Smooth muscle cell (in vitro differentiated cells): ENCODE data around the gene CMTM8. TPM values are rescaled to one million over a fixed set of nuclear protein-coding genes. Genes with fewer than 3 reads are reported as not detected.

Source experiments
- DNase-seq: peaks from one replicate; lab custom pipeline; 2025; ENCODE audit not compliant: unreplicated experiment; lab: John Stamatoyannopoulos, UW
- H2AFZ ChIP-seq: fragments of 200-600 bp; sonication (generic); 2 replicates; pipeline ENCODE4 v1.6.0; 2016; ENCODE audit warnings: antibody characterized with exemption, low read depth, mild to moderate bottlenecking
- H3F3A ChIP-seq: fragments of 200-600 bp; sonication (generic); 2 replicates; pipeline ENCODE4 v1.6.0; 2017; ENCODE audit warnings: antibody characterized with exemption, low read depth
- H3K27ac ChIP-seq: fragments of 200-600 bp; sonication (generic); 2 replicates; pipeline ENCODE4 v1.5.1; 2016; ENCODE audit warnings: low read depth, mild to moderate bottlenecking
- H3K27me3 ChIP-seq: fragments of 200-600 bp; sonication (generic); 2 replicates; pipeline ENCODE4 v1.6.1; 2016; ENCODE audit warnings: low read depth, mild to moderate bottlenecking
- H3K36me3 ChIP-seq: fragments of 200-600 bp; sonication (generic); 2 replicates; pipeline ENCODE4 v1.5.1; 2016; ENCODE audit warnings: low read depth
- H3K4me1 ChIP-seq: fragments of 200-600 bp; sonication (generic); 2 replicates; pipeline ENCODE4 v1.5.1; 2016; ENCODE audit warnings: low read depth
- H3K4me2 ChIP-seq: fragments of 200-600 bp; sonication (generic); 2 replicates; pipeline ENCODE4 v1.6.0; 2016; ENCODE audit warnings: mild to moderate bottlenecking
- H3K4me3 ChIP-seq: fragments of 200-600 bp; sonication (generic); 2 replicates; pipeline ENCODE4 v1.5.1; 2016; ENCODE audit warnings: mild to moderate bottlenecking
- H3K79me2 ChIP-seq: fragments of 200-600 bp; sonication (generic); 2 replicates; pipeline ENCODE4 v1.6.0; 2016; ENCODE audit warnings: low read depth, mild to moderate bottlenecking
- H3K9ac ChIP-seq: fragments of 200-600 bp; sonication (generic); 2 replicates; pipeline ENCODE4 v1.6.0; 2016; ENCODE audit warnings: low read depth
- H3K9me3 ChIP-seq: fragments of 200-600 bp; sonication (generic); replicated peaks from 2 replicates; pipeline ENCODE4 v1.5.1; 2016; ENCODE audit warnings: low read depth
- H4K20me1 ChIP-seq: fragments of 200-600 bp; sonication (generic); 2 replicates; pipeline ENCODE4 v1.6.0; 2016; ENCODE audit warnings: low read depth
- WGBS: methylation state at CpG from one replicate; pipeline ENCODE4 v1.1.7; 2016; ENCODE audit warnings: low lambda C conversion rate; 5-methylcytosine and 5-hydroxymethylcytosine counted together
- polyA plus RNA-seq: library from polyadenylated mRNA; unstranded; fragments of >200 nt; fragmentation: Nextera tagmentation; extraction: Ambion mirVana; gene quantifications from 2 replicates; pipeline ENCODE4 v1.2.1, GENCODE V29; 2016
- total RNA-seq: library from RNA; depleted of rRNA; stranded (reverse); fragments of >200 nt; gene quantifications from 2 replicates; pipeline ENCODE4 v1.2.3, GENCODE V29; 2014
- TF ChIP-seq, protein P1 (sequence below): fragments of 200-600 bp; sonication (generic); IDR thresholded peaks from 2 replicates; pipeline ENCODE4 v1.5.1; 2017; ENCODE audit warnings: borderline replicate concordance, mild to moderate bottlenecking, antibody characterized with exemption; ENCODE audit not compliant: insufficient read depth, poor library complexity, severe bottlenecking

Gene CMTM8
- total and polyA plus RNA-seq, 2 experiments from 2014 or later = 1.9 TPM

DNA sequence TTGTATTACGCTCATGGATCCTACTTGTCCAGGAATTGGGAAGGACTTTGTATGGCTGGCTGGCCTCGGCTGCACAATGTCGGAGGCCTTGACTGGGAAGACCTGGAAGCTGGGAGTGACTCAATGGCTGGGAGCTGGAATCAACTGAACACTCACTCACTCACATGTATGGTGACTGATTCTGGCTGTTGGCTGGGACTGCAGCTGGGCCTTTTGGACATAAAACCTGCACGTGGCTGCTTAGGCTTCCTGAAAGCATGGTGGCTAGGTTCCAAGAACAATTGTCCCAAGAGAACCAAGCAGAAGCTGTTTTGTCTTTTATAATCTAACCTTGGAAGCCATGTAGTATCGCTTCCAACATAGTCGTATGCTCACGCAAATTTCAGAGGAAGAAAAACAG lies 38.0 kb upstream of the CMTM8 start:
- 86% methylated on average over 7 of the region's 7 CpGs for WGBS
- H3K36me3 ChIP-seq = no peaks in the 10 kb centered on the region
- TF ChIP-seq, protein P1, sequence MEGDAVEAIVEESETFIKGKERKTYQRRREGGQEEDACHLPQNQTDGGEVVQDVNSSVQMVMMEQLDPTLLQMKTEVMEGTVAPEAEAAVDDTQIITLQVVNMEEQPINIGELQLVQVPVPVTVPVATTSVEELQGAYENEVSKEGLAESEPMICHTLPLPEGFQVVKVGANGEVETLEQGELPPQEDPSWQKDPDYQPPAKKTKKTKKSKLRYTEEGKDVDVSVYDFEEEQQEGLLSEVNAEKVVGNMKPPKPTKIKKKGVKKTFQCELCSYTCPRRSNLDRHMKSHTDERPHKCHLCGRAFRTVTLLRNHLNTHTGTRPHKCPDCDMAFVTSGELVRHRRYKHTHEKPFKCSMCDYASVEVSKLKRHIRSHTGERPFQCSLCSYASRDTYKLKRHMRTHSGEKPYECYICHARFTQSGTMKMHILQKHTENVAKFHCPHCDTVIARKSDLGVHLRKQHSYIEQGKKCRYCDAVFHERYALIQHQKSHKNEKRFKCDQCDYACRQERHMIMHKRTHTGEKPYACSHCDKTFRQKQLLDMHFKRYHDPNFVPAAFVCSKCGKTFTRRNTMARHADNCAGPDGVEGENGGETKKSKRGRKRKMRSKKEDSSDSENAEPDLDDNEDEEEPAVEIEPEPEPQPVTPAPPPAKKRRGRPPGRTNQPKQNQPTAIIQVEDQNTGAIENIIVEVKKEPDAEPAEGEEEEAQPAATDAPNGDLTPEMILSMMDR = no peak
- H3K4me1 ChIP-seq = no peaks in the 10 kb centered on the region
- H4K20me1 ChIP-seq = no peaks in the 10 kb centered on the region
- H3K79me2 ChIP-seq = no peaks in the 10 kb centered on the region
- no peak for DNase-seq
- no peaks in the 10 kb centered on the region for H3K27me3 ChIP-seq
- no peak overlapping the region for H3K4me2 ChIP-seq
- no peaks in the 10 kb centered on the region for H3K9me3 ChIP-seq
- no peak overlapping the region for H2AFZ ChIP-seq
- no peak overlapping the region for H3K27ac ChIP-seq
- no peak overlapping the region for H3K9ac ChIP-seq
- no peaks in the 10 kb centered on the region for H3F3A ChIP-seq
- H3K4me3 ChIP-seq = no peak overlapping the region

DNA sequence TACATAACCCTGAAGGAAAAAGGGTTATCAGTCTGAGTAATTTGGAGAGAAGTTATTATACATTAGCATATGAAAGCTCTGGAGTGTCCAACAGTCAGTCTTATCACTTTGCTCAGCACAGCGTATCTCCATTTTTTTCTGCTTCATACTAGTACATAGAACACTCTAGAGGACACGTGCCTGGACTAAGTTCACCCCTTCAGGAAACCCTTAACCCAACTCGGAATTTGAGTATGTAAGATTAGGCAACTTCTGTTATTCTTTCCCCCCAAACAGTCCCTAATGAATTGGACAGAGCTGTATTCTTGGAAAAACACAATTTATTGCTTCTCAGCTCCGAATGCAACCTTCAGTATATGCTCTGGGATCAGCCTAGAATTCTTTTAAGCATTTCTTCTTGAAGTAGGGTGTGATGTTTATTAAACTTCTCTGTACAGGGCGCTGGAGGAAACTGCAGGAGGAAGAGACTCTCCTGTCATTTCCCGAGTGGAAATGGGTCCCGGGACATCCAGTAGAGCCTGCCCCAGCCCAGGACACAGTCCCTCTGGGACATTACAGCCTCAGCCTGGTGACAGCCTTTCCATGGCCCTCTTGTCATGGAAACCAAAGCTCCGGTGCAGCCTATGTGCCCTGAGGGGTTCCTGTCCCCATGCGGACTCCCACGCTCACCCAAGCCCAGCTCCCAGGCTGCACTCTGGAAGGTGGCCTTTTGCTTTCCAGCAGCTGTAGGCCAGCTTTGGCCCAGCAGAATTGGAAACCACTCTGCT lies 37.3 kb upstream of the CMTM8 start:
- Histone ChIP-seq H2AFZ (no peak overlapping the region), H3K9me3 (no peaks in the 10 kb centered on the region), H3K4me1 (no peaks in the 10 kb centered on the region), H3K79me2 (no peaks in the 10 kb centered on the region), H3K4me2 (no peak overlapping the region), H3F3A (no peaks in the 10 kb centered on the region), H3K27me3 (no peaks in the 10 kb centered on the region), H3K27ac (no peak overlapping the region), H4K20me1 (no peaks in the 10 kb centered on the region), H3K9ac (no peak overlapping the region), H3K36me3 (no peaks in the 10 kb centered on the region), H3K4me3 (no peak overlapping the region)
- no peak for DNase-seq
- WGBS = 95% methylated on average over 10 of the region's 10 CpGs
- TF ChIP-seq, protein P1 = no peak

DNA sequence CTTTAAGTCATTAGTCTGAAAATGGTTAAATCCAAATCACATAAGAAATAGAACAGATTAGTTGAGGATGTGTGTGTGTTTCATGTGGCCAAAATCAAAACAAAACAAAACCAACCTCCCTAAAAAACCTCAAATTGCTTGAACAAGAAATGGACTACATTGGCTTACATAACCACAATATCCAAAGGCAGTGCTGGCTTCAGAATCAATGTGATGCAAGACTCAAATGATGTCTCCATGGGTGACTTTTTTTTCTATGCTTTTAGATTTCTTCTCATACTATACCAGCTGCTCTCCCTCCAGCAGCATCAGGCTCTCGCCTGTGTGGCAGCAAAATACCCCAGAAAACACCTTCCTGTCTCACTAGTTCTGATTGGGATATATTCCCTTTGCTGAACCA lies 36.0 kb upstream of the CMTM8 start:
- Histone ChIP-seq H3K4me1 (no peaks in the 10 kb centered on the region), H3F3A (no peaks in the 10 kb centered on the region), H3K27ac (no peak overlapping the region), H3K9me3 (no peaks in the 10 kb centered on the region), H3K4me3 (no peak overlapping the region), H3K27me3 (no peaks in the 10 kb centered on the region), H3K4me2 (no peak overlapping the region), H2AFZ (no peak overlapping the region), H3K79me2 (no peaks in the 10 kb centered on the region), H4K20me1 (no peaks in the 10 kb centered on the region), H3K36me3 (no peaks in the 10 kb centered on the region), H3K9ac (no peak overlapping the region)
- TF ChIP-seq, protein P1 = no peak
- no peak for DNase-seq
- 100% methylated on average over 1 of the region's 1 CpG for whole genome bisulfite sequencing

DNA sequence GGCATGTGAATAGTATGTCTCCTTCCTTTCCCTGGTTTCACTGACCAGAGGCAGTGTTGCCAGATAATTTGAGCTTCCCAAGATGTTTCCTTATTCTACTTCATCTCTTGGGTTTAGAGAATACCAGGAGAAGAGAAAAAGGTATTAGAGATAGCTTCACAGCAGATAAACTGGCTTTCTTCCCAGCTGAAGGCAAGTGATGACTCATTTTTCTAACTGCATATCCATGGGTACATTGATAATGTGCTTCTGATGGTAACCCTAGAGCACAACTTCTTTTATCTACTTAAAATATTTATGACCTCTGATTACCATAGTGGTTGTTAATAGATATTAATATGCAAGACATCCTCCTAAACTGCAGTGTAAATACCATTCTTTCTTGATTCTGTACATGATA lies 34.6 kb upstream of the CMTM8 start:
- H3K9me3 ChIP-seq = no peaks in the 10 kb centered on the region
- H3K27me3 ChIP-seq = no peaks in the 10 kb centered on the region
- H2AFZ ChIP-seq = no peak overlapping the region
- no peak overlapping the region for H3K9ac ChIP-seq
- no peaks in the 10 kb centered on the region for H3K36me3 ChIP-seq
- no peak overlapping the region for H3K4me2 ChIP-seq
- no peaks in the 10 kb centered on the region for H3F3A ChIP-seq
- H3K4me3 ChIP-seq = no peak overlapping the region
- H3K79me2 ChIP-seq = no peaks in the 10 kb centered on the region
- H3K27ac ChIP-seq = no peak overlapping the region
- DNase-seq = no peak
- H3K4me1 ChIP-seq = no peaks in the 10 kb centered on the region
- TF ChIP-seq, protein P1 = no peak
- H4K20me1 ChIP-seq = no peaks in the 10 kb centered on the region
